ENCODE results near the gene BANF1. TPM values are rescaled to one million over a fixed set of nuclear protein-coding genes. Genes with fewer than 3 reads are reported as not detected.

The BANF1 gene
- total RNA-seq, 1 donor from 2014 or later = 8.4 TPM

DNA sequence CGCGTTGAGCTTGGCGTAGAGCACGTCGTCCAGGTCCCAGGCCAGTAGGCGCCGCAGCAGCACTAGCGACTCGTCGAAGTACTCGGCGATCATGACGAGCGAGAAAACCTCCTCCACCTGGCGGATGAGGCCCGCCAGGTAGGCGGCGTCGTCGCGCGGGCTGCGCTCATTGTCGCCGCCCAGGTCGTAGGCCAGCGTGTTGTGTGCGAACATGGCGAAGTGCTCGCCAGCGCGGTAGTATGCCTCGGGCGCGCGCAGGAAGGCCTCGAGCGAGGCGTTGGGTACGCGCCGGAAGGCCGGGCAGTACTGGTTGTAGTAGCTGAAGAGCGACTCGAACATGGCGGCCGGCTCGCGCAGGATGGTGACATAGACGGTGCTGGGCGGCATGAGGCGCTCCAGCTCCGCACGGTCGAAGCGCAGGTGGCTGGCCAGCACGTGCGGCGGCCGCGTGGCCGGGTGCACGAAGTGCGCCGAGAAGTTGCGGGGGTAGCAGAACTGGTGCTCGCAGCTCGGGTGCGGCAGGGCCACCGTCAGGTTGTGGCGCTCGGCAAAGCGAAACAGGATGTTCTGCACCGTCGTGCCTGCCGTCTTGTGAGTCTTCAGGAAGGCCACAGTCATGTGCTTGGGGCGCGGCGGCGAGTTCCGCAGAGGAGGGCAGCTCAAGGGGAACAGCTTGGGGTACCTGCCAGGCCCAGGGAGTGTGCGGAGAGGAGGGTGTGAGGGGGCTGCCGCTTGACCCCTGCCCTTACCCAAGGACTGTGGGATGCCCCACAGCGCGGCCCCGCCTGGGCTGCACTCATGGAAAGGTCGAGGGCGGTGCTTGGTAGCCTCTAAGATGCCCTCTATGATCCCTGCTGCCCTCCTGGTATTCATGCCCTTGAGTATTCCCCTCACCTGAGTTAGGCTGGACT lies 40.9 kb downstream of the BANF1 start:
- H3K4me3 ChIP-seq (ENCODE audit: low read depth, low read length) = no peak overlapping the region
- DNase-seq (ENCODE audit: low read depth) = no peak
- no peaks in the 10 kb centered on the region for H3K36me3 ChIP-seq (ENCODE audit: control insufficient read depth, insufficient read depth, low read length)
- FAIRE-seq = no peak
- H3K27me3 ChIP-seq (ENCODE audit: control insufficient read depth, insufficient read depth, low read length) = peaks cover 2% of the 10 kb centered on the region
- TF ChIP-seq, protein P1, sequence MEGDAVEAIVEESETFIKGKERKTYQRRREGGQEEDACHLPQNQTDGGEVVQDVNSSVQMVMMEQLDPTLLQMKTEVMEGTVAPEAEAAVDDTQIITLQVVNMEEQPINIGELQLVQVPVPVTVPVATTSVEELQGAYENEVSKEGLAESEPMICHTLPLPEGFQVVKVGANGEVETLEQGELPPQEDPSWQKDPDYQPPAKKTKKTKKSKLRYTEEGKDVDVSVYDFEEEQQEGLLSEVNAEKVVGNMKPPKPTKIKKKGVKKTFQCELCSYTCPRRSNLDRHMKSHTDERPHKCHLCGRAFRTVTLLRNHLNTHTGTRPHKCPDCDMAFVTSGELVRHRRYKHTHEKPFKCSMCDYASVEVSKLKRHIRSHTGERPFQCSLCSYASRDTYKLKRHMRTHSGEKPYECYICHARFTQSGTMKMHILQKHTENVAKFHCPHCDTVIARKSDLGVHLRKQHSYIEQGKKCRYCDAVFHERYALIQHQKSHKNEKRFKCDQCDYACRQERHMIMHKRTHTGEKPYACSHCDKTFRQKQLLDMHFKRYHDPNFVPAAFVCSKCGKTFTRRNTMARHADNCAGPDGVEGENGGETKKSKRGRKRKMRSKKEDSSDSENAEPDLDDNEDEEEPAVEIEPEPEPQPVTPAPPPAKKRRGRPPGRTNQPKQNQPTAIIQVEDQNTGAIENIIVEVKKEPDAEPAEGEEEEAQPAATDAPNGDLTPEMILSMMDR (IDR thresholded peaks at IDR 0.05; ENCODE audit: insufficient read depth, low read length, severe bottlenecking) = no peak

DNA sequence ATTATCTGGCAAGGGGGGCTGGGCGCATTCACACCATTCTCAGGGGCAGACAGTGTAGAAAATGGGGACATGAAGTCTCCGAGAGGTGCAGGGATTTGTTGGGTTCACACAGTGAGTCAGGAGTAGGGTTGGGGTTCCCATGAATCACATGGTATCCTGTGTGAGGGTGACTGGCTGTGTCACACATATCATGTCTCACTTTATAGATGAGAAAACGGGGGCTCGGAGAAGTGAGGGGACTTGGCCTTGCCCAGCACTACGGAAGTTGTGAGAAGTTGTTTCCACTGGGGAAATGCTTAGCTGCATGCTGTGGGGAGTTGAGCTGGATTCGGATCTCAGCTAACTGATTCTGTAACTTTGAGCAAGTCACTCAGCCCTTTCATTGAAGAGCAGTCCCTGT lies 42.5 kb downstream of the BANF1 start:
- H3K36me3 ChIP-seq (ENCODE audit: control insufficient read depth, insufficient read depth, low read length) = no peaks in the 10 kb centered on the region
- TF ChIP-seq, protein P1 (IDR thresholded peaks at IDR 0.05; ENCODE audit: insufficient read depth, low read length, severe bottlenecking) = no peak
- H3K27me3 ChIP-seq (ENCODE audit: control insufficient read depth, insufficient read depth, low read length) = peaks cover 4% of the 10 kb centered on the region
- no peak for DNase-seq (ENCODE audit: low read depth)
- no peak for FAIRE-seq
- H3K4me3 ChIP-seq (ENCODE audit: low read depth, low read length) = no peak overlapping the region

DNA sequence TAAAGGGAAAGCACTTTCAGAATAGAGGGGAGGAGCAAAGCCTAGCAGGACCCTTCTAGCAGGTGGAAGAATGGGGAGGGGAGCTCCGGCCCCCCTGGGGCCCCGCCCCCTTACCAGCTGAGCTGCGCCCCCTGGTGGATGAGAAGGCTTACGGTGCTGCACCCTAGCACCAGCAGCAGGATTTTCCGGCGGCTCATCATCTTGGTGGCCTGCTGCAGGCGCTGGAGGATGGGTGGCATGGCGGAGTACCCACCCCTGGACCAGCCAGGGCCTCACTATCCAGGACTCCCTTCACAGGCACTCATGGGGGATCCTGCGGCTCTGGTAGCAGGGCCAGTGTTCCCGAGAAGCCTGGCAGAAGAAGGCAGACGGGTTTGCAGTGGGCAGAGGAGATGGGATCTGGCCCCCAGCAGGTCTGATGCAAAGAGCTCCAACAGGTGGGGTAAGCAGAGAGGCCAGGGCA lies 42.9 kb downstream of the BANF1 start:
- DNase-seq (ENCODE audit: low read depth) (peak; percentile 51), FAIRE-seq (no peak)
- TF ChIP-seq, protein P1 (IDR thresholded peaks at IDR 0.05; ENCODE audit: insufficient read depth, low read length, severe bottlenecking) = peak; percentile 98
- Histone ChIP-seq H3K36me3 (ENCODE audit: control insufficient read depth, insufficient read depth, low read length) (no peaks in the 10 kb centered on the region), H3K27me3 (ENCODE audit: control insufficient read depth, insufficient read depth, low read length) (peaks cover 4% of the 10 kb centered on the region), H3K4me3 (ENCODE audit: low read depth, low read length) (no peak overlapping the region)

DNA sequence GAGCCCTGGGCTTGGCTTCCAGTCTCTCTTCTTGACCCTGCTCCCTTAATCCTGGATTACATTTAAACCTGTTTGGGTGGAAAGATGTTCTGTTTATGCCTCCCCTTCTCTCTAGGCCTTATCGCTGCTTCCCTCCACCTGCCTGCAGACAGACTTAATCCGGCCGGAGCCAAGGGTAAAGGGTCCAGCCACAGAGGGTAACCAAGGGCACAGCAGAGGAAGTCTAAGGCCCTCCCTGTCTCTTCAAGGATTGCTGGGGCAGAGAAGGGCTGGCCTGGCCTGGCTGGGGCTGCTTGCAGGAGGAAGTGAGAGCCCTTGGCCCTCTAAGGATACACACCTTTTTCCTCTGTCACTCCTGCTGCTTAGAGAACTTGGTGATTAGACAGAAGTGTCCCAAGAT lies 44.6 kb downstream of the BANF1 start:
- DNase-seq (ENCODE audit: low read depth) (no peak), FAIRE-seq (no peak)
- TF ChIP-seq, protein P1 (IDR thresholded peaks at IDR 0.05; ENCODE audit: insufficient read depth, low read length, severe bottlenecking) = no peak
- Histone ChIP-seq H3K36me3 (ENCODE audit: control insufficient read depth, insufficient read depth, low read length) (no peaks in the 10 kb centered on the region), H3K4me3 (ENCODE audit: low read depth, low read length) (no peak overlapping the region), H3K27me3 (ENCODE audit: control insufficient read depth, insufficient read depth, low read length) (peaks cover 4% of the 10 kb centered on the region)

DNA sequence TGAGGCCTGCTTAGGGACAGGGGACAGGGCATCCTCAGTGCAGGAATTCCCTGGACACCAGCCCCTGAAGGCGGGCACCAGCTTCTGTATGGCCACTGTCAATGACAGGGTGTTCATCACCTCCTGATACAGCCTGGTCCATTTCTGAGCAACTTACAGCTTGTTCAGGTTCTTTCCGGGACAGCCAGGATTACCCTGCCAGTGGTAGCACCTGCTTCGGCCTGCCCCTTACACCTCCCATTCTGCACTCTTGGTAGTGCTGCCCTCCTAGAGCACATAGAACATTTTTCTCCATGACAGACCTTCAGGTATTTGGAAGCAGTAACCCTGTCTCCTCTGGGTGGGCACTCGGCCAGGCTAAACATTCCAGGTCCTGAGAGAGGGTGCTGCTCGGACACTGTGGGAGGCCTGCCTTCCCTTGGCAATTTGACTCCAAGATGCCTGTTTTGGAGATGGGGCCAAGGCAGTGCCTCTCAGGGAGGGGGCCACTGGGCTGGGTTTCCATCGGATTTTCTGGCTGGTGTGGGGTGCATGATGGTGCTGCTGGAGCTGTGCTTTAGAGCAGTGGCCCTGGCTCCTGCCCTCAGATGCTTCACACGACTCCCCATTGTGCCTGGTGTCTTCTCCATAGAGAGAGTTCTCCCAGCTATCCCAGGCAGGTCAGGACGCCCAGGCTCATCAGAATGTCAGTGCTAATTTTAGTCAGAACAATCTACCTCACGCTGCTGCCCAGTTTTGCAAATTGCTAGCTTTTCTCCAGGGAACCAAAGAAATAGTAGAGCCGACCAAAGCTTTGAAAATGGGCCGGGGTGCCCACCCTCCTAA lies 45.5 kb downstream of the BANF1 start:
- Histone ChIP-seq H3K27me3 (ENCODE audit: control insufficient read depth, insufficient read depth, low read length) (peaks cover 4% of the 10 kb centered on the region), H3K36me3 (ENCODE audit: control insufficient read depth, insufficient read depth, low read length) (no peaks in the 10 kb centered on the region), H3K4me3 (ENCODE audit: low read depth, low read length) (no peak overlapping the region)
- TF ChIP-seq, protein P1 (IDR thresholded peaks at IDR 0.05; ENCODE audit: insufficient read depth, low read length, severe bottlenecking) = no peak
- no peak for DNase-seq (ENCODE audit: low read depth)
- no peak for FAIRE-seq
